SK-N-DZ (cell line): Measurements from ENCODE around the gene SP8. TPM values are rescaled to one million over a fixed set of nuclear protein-coding genes. Genes with fewer than 3 reads are reported as not detected.
"Not testable (repeated sequence)": the region's sequence is repeated elsewhere in the genome, so short reads cannot be mapped to it uniquely, and the experiment has no call there.

Experiments
- DNase-seq: peaks from one replicate; pipeline ENCODE4 v3.0.0-alpha.2; 2015; ENCODE audit warnings: low spot score
- polyA plus RNA-seq, 2 experiments: library from polyadenylated mRNA; depleted of rRNA; stranded (reverse); fragments of >200 nt; gene quantifications; 2 replicates each; pipeline ENCODE4 v1.2.3, GENCODE V29; 2014

Gene SP8
- polyA plus RNA-seq (2014; cell fraction: cytosol; rRNA removed): not detected in 2 replicates
- not detected in 2 replicates for polyA plus RNA-seq (2014; cell fraction: nucleus; rRNA removed)

DNA sequence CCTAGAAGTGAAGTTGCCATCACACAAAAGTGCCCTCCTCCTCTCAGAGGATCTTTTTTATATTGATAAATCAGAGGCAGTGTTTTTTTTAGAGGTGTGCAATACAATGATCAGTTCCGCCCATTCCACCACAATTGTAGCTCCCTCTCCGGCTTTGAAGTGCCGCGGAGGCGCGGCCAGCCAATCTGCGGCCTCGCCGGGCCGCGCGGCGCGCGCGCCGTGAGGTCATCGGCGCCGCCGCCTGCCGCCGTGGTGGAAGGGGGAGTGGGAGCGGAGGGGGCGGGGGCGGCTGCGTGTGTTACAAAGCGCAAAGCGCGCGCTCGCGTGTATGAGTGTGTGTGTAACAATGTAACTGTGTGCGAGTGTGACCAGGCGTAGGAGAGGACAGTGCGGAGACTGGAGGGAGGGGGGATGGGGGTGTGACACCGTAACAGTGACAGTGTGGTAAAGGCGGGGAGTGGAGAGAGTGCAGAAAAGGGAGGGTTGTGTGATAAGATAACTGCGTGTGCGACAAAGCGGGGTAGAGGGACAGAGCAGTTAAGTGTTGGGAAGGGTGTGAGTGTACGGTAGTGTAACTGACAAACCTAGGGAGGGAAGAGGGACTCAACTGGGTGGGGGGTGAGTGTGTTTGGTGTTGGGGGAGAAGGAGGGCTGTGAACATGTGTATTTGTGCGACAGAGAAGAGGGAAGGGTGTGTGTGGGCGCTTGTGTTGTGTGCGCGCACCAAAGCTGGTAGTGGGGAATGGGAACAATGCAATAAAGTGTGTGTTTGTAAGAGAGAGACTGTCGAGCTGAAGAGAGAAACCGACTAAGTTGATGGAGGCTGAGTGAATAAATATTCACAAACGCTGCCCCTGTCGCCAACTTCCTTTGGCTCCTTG is at the start of gene SP8:
Gene SP8, minus strand, starts transcription at position 108 of the 881 bp plus-strand sequence. Its CDS starts 88 bp downstream, at position 20.
- DNase-seq: peak; percentile 42

DNA sequence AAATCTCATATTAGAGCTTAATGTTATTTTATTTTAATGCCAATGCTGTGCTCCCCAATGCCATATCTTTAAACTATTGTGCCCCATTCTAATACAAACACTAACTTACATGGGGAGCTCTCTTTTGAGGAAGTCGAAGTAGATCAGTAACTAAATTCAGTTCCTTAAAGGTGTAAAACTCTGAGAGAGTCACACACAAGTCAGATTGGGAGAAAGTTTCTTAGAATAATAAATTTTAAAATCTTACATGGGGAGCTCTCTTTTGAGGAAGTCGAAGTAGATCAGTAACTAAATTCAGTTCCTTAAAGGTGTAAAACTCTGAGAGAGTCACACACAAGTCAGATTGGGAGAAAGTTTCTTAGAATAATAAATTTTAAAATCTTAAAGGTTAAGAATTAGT is 49.7 kb upstream of the SP8 start:
- not testable (repeated sequence) for DNase-seq

DNA sequence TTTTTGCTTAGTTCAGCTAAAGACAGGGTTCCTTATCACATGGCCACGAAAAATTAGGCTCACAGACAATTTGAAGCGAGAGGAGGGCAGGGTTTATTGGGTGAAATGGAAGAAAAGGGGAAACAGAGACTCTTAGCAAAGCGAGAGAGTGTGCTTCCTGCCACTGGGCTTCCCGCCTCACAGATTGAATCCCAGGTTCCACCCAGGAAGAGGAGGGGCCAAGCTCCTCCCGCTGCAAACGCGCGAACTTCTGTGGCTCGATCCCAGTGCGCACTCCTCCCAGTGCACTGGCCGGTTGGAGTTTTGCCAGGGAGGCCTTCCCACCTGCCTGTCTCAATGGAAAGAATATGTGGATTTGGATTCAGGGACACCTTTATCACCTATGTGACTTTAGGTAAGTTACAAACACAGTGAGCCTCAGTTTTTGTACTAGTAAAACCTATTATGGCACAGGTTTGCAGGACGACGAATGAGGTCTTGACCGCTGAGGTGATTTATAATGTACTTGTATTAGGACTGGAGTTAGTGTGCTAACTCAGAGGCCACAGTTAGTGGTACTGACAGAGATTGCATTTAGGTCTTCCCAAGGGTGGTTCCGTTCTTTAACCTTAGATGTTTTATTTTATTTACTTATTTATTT is 48.5 kb upstream of the SP8 start:
- DNase-seq: no peak

DNA sequence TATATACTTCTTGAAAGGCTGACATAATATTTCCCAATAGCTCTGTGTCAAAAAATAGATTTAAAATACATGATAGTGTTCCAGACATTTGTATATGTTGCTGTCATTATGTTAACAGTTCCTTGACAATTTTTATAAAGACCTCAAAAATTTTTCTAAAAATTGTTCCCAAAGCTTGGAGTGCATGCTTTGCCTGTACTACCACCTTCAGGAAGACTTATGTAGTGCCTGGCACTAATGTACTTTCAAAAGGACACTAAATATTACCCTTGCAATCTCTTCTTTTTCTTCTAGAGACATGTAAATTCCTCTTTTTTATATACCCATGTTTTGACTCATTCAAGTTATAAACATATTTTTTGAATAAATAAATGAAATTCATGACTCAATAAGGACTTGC is 48.0 kb upstream of the SP8 start:
- DNase-seq: no peak

DNA sequence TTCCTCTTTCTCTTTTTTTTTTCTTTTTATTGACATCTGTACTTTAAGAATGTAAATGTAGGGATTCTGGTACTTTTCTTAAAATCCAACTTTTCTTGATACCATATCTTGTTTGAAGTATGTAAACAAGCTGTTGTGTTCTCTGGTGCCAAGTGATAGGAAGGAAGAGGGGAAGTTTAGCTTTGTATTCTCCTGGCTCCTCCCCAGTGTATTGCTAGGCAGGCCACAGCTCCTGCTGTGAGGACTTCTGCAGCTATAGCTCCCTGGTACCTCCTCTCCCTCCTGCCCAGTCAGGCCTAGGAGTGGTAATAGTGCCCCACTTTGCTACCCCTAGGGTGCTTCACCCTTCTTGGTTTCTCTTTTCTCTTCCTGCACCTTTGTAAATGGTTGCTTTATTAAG is 45.3 kb upstream of the SP8 start:
- DNase-seq: no peak

DNA sequence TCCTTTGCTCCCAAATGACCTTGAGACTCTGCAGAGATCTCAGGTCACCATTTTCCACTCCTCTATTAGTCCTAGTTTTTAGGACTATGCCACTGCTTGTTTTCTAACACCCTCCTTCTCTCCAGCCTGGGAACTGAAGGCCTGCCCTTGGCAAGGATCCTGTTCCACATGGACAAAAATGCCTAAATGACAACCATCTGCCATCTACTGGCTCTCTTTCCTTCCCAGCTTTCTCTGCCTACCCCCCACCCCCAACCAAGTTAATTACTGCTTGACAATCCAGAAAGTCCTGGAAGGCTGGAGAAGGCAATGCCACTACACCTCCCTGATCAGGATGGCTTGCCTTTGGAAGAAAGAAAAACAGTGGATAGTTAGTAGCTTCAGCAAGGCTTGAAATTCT is 44.8 kb upstream of the SP8 start:
- DNase-seq: no peak

DNA sequence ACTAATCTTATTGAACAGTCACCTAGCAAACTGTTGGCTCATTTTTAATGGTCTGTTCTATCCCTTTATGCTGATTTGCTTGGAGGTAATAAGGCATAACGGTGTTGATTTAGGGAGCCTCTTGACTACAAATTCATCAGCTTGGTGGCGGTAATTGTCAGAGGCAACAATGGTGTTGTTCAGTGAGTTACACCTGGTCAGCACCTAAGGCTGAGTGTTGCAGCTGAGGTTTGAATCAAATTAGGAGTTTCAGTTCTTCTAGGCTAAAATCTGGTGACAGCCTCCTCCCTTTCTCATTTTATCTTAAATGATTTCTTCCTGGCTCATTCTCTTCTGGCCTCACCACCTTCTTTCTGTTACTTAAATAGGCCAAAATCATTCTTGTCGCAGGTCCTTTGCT is 42.3 kb upstream of the SP8 start:
- no peak for DNase-seq

DNA sequence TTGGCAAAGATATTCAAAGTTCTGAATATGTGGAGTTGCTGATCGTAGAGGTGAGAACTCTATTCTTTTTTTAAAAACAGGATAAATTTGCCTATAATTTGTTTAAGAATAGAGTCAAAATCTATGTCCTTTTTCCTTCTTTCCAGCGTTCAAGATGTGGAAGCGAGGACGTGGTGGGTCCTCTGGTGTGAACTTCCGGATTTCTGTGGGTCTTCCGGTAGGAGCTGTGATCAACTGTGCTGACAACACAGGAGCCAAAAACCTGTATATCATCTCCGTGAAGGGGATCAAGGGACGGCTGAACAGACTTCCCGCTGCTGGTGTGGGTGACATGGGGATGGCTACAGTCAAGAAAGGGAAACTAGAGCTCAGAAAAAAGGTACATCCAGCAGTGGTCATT is 40.5 kb upstream of the SP8 start:
- DNase-seq: no peak

DNA sequence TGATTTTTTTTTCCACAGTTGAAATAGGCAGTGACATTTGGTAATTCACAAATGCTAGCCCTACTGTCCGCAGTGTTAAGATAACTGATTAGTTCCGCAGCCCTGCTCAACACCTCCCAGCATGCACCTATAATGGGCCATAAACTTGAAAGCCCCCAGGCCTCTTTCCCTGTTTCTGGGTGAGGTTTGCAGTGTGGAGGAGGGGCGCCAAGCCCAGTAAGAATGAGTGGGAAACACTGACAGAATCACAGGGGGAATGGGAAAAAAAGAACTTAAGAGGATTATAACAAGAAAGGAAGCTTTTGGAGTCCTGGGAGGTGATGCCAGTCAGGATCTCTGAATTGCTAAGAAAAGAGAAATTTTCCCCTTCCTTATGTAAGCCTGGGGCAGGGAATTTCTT is 39.6 kb upstream of the SP8 start:
- DNase-seq: no peak

DNA sequence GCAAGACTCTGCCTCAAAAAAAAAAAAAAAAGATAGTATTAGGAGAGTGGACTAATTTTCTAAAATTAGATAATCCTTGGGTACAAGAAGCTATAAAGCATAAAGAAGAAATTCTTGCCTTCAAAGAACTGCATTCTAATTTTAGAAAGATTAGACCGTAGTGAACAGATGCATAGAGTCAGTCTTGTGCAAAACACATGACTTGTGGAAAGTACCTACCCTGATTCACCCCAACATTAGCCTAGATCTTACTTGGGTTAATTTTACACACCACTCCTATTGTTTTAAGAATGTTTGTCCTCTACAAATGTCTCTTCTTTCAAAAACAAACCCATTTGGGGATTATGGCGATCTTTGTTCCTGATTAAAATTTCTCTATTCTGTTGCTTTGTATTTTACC is 38.9 kb upstream of the SP8 start:
- no peak for DNase-seq

DNA sequence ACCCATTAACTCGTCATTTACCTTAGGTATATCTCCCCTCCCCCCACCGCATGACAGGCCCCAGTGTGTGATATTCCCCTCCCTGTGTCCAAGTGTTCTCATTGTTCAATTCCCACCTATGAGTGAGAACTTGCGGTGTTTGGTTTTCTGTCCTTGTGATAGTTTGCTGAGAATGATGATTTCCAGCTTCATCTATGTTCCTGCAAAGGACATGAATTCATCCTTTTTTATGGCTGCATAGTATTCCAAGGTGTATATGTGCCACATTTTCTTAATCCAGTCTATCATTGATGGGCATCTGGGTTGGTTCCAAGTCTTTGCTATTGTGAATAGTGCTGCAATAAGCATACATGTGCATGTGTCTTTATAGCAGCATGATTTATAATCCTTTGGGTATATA is 34.7 kb upstream of the SP8 start:
- DNase-seq: not testable (repeated sequence)

DNA sequence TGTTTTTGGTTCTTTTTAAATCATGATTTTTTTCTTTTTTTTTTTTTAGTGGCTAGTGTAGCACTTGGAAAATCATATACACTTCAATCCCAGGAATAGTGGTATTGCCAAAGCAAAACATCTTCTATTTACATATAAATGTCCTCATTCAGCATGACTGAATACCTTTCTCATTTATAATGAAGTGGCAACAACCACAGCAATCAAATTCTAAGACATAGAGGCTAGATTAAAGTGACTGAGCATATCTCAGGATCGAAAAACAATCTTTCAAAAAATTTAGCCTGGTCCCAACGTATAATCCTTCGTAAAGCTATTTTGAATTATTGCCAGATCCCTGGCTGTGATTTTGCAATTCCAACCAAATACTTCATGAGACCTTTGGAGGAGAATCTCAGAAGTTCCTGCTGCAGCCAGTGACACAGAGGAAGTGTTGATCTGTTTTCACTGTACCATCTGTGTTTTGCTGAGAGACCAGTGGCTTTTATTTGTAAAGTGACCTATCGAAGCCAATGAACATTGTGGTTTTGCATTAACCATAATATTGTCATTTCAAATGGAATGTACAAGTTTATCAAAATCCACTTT is 29.8 kb upstream of the SP8 start:
- DNase-seq: no peak

DNA sequence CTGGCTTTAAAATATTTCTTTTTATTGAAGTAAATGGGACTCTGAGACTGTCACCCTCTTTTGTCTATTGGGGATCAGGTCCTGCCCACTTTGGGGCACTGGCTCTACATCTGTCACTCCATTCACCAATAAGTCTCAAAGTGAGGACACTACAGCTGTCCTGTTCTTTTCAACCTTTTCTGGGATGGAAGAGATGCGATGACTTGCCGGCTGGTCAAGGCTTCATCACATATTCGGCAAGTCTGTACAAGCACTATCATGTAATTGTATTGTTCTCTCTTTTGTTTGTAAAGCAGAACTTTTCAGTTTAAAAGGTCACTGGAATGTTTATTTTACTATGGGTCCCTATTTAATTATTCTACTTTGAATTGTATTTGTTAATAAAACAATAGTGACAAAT is 17.7 kb upstream of the SP8 start:
- DNase-seq: no peak

DNA sequence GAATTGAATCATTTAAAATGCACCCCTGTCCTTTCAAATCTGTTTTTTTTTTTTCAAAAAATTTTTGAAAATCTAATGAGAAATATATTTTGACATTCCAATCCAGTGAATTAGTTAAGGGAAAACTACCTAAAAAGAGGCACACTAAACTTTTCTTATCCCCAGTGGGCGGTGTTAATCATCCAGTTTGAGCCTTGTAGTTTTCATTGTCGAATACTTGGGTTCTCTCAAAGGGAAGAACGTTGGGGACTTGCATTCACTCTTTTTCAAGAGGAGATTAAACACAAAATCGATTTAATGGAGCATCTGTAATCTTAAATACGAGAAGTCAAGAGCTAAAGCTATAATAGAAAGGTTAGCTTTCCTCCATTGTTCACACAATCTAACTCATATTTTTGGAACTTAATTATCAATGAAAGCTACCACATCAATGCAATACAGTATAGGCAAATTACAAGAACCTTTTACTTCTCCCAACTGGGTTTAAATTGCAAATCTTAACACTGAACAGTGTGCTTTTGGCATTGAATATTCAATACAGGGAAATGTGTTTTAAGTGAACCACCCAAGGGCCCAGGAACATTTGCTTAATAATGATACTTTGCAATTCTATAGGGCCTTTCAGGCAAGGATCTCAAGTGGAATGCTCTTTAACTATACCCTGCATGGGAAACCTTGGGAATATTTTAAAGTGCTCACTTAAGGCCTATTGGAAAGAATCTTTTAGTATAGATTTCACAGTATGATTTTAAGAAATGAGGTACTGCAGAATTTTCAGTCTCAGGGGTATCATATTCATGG is 13.1 kb upstream of the SP8 start:
- DNase-seq: no peak

DNA sequence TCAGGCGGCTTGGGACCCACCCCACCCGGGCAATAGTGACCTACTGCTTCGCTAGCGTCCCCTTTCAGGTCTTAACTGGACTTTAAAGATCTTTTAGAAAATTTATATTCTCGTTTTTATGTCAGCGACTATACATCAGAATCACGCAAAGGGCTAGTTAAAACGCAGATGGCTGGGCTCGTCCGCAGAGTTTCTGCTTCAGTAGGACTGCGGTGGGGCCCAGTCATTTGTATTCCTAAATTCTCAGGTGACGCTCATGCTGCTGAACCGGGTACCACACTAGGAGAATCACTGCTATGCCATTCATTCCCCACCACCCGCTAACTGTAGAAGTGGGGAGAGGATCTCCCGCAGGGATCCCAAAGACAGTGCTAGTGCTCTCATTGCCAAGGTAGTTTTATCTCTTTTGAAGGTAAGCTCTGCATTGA is 12.0 kb upstream of the SP8 start:
- no peak for DNase-seq

DNA sequence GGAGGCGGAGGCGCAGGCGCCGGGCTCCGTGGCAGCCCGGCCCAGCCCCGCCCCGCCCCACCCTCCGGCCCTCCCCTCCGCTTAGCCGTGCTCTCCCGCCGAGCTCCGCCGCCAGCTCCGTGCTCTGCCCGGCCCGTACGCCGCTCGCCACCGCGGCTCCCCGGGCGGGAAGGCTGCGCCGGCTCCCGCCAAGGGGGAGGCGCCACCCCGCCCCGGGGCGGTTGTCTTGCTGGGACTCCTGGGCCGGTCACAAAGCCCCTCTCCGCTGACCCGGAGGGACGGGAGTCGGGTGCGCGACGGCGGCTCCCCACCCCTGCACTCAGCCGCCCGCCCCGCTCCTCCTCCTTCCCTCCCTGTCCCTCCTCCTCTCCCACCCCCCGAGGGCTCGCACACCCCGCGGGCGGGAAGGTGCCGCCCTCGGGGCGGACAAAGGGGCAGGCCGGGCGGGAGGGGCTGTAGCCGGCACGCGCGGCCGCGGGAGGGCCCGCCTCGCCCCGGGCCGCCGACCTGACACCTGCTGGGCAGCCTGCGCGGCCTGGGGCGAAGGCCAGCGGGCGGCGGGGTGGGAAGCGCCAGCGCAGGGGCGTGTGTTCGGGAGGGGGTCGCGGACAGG is 11.5 kb upstream of the SP8 start:
- peak; percentile 22 for DNase-seq

DNA sequence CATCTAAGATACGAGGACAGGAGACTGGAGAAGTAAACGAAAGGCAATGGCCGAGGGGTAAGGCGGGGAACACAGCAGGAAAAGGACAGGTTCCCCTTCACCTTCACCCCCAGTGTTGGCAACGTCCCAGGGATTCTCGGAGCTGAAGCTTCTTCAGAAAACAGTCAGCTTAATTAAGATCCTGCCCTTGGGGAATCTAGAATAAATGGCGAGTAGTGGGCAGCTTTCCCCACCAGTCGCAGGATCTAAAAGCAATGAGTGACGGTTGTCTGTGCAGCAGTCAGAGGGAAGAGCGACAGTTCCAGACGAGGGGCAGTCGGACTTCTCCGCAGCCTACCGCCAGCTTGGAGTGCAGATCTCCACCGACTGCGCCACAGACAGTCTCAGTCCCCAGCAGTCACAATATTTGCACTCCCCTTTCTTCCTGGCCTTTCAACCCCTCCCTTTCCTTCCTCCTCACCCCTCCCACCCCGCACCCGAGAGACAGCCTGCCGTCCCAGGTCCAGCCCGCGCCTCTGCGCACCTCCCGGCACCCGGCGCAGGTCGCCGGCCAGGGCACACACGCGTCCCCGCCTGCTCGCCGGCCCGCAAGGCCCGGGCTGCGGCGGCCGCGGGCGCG is 10.9 kb upstream of the SP8 start:
- peak; percentile 35 for DNase-seq

DNA sequence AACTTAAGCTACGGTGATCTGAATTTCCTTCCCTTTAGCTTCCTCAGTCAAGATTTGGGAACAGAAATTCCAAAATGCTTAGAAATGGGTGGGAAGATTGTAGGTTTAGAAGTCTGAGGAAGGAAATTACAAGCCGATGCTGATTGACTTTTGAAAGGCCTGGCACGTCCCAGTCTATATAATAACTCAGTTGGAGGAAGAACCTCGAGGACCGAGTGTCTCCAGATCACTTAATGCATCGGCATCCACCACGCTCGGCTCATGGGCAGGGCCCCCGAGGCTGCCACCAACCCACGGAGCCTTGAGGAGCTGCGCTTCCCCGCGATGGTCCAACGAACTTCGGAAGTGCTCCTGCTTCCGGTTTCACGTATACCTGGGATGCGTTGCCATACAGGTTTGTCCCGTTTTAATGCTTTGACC is 10.4 kb upstream of the SP8 start:
- no peak for DNase-seq

DNA sequence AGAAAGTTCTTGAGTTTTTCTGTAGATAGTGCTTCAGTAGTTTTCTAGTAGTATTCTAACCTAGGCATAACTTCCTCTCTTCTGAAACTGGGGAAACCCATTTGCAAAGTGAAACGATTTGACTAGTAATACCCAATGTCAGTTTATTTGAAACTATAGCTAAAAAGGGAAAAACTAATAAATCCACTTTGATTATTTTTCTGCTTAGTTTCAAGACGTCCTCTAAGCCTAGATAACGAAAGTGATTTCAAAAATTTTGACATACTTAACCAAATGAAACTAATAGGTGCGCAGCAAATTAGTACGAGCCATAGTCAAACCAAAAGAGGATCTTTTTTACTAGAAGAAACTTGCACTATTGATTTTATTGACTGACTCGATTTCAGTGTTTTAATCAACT is 9.8 kb upstream of the SP8 start:
- DNase-seq: no peak

DNA sequence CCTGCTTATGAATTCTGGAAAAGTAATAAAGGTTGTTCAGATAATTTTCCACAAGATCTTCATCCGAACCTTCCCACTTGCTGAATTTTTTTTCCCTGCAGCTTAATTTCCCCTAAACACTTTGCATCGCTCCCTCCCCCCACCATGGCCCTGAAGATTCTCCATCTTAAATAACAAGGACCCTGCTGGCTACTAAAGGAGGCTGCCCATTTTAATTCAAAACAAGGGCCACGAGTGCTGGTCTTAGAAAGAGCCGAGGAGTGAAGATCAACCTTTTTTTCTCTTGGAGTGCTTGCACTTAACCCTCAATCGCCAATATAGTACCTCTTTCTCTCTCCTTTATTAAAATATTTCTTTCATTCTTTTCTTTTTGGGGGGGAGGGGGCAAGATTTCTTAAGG is 9.2 kb upstream of the SP8 start:
- DNase-seq: no peak

DNA sequence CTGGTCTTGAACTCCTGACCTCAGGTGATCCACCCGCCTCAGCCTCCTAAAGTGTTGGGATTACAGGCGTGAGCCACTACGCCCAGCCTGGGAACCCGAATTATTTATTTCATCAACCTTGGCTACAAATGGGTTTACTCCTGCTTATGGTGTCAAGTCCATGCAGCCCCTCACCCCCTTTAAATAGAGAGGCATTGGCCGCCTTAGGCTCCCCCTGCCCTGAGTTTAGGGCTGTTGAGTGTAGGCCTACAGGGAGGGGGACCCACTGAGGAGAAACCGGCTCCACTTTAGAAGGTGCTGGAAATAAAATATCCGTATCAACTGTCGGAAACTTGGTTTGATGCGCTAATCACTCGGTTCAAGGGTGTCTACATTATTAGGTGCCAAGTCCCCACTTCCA is 8.7 kb upstream of the SP8 start:
- DNase-seq: no peak
